Bronchial epithelial cell (primary cell): ENCODE data around the gene ADPRHL1. TPM values are rescaled to one million over a fixed set of nuclear protein-coding genes. Genes with fewer than 3 reads are reported as not detected.

Source experiments
- DNase-seq: peaks from one replicate; pipeline ENCODE4 v3.0.0-alpha.2; 2010; ENCODE audit warnings: low read depth
- FAIRE-seq: peaks from 2 replicates; lab custom pipeline; 2011; peaks lifted over from hg19 to GRCh38; lab: Jason Lieb, UNC
- H3K27me3 ChIP-seq: 2 replicates; pipeline ENCODE4 v1.5.1; 2011; ENCODE audit warnings: low read length; ENCODE audit not compliant: control insufficient read depth, insufficient read depth
- H3K36me3 ChIP-seq: 2 replicates; pipeline ENCODE4 v1.5.1; 2011; ENCODE audit warnings: low read length; ENCODE audit not compliant: control insufficient read depth, insufficient read depth
- H3K4me3 ChIP-seq: 2 replicates; pipeline ENCODE4 v1.5.1; 2011; ENCODE audit warnings: mild to moderate bottlenecking, low read depth, low read length, control low read depth
- CTCF ChIP-seq: IDR thresholded peaks from 2 replicates; pipeline ENCODE4 v1.5.1; 2011; ENCODE audit warnings: mild to moderate bottlenecking, moderate library complexity, low read length, control low read depth, inconsistent platforms; ENCODE audit not compliant: insufficient read depth, severe bottlenecking
- total RNA-seq: library from RNA; depleted of rRNA; stranded (reverse); fragments of >200 nt; gene quantifications from 2 replicates; pipeline ENCODE4 v1.2.1, GENCODE V29; 2014

Gene ADPRHL1
- total RNA-seq, 1 donor from 2014 or later, result 0.26 TPM

- H3K36me3 ChIP-seq, result peaks cover 1% of the 10 kb centered on the region
- FAIRE-seq (no peak), DNase-seq (no peak)
- H3K4me3 ChIP-seq, result no peak overlapping the region
- H3K27me3 ChIP-seq, result no peaks in the 10 kb centered on the region
- TF ChIP-seq CTCF, result no peak
These were observed 32.3 kb upstream of the ADPRHL1 start for GRCh38 chr13:113485545-113485944.

DNA sequence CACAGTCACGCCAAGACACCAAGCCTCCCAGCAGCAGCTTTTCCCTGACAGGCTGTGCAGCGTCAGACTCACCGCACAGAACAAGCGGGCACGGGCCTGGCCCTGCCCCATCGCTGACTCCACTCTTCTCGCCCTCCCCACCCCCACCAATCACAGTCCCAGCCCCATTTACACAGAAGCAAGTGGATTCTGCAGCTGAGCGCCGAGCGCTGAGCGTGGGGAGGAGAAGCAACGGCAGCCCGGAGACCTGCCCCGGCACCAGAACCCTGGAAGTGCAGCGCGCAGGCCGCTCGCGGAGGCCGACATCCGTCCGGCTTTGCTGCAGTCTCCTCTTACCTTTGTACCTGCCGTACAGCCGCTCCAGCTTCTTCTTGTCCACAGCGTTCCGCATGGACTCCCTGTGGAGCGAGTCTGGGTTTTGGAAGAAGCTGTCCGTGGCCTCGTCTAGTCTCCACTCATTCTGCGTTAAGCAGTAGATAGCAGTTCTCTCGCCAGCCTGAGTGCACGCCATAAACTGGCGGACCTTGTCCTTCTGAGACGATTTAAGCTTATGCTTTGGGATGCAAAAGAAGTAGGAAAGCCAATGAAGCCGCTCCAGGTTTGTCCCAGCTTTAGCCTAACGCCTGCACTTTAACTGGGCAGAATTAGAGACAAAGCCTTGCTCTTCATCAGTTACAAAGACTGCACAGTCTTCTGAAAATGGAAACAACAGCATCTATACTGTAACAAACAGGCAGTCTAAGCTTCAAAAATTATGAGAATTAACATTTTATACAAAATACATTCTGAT, 30.4 kb upstream of the ADPRHL1 start:
- no peak for TF ChIP-seq CTCF
- H3K36me3 ChIP-seq, result peaks cover 7% of the 10 kb centered on the region
- H3K4me3 ChIP-seq, result no peak overlapping the region
- no peak for DNase-seq
- no peak for FAIRE-seq
- no peaks in the 10 kb centered on the region for H3K27me3 ChIP-seq

DNA sequence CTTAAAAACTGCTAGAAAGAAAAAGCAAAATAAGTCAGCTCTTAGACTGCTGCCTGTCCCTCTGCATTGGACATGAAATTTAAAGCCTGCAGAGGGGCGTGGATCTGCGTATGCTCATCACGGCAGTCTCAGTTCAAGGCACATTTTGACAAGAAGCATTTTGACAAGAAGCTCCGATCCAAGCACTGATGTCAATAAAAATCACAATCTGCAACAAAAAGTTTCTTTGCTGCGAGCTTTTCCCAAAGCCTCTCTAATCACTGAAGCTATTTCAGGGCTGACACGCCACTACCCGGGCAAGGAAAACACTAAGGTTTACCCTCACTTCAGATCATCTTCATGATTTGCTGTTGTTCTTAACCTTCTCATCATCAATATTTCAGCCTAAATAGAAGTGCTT, 29.8 kb upstream of the ADPRHL1 start:
- Histone ChIP-seq H3K4me3 (no peak overlapping the region), H3K27me3 (no peaks in the 10 kb centered on the region), H3K36me3 (peaks cover 7% of the 10 kb centered on the region)
- DNase-seq, result no peak
- no peak for FAIRE-seq
- TF ChIP-seq CTCF, result no peak

DNA sequence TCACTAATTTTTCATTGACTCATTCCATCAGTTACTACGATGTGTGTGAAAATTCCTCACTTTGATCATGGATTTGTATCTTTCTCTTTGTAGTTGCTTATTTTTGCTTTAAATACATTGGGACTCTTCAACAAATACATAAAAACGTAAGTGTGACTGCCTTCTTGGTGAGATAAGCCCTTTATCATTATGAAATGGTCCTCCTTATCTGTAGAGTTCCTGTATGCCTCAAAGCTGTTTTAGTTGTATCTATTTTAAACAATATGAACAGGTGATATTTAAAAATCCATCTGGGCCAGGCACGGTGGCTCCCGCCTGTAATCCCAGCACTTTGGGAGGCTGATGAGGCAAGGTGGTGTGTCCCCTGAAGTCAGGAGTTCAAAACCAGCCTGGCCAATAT, 25.9 kb upstream of the ADPRHL1 start:
- peaks cover 8% of the 10 kb centered on the region for H3K36me3 ChIP-seq
- no peak overlapping the region for H3K4me3 ChIP-seq
- TF ChIP-seq CTCF, result no peak
- DNase-seq (no peak), FAIRE-seq (no peak)
- no peaks in the 10 kb centered on the region for H3K27me3 ChIP-seq

DNA sequence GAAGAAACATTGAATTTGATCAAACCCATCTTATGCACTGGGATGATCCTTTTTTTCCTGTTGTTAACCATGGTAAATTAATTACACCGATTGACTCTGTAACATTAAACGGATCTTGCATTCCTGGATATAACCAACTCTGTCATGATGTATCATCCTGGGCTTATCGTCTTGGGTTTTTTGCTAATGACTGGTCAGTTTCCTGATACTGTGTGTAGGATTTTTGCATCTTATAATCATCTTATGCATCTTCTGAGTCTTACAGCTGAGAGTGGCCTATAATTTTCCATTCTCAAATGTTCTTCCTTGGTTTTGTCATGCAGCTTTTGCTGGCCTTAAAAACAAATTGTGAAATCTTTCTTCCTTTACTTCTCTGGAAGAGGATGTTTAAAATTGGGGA, 24.4 kb upstream of the ADPRHL1 start:
- Histone ChIP-seq H3K36me3 (peaks cover 10% of the 10 kb centered on the region), H3K4me3 (no peak overlapping the region), H3K27me3 (no peaks in the 10 kb centered on the region)
- DNase-seq, result no peak
- FAIRE-seq, result no peak
- no peak for TF ChIP-seq CTCF

DNA sequence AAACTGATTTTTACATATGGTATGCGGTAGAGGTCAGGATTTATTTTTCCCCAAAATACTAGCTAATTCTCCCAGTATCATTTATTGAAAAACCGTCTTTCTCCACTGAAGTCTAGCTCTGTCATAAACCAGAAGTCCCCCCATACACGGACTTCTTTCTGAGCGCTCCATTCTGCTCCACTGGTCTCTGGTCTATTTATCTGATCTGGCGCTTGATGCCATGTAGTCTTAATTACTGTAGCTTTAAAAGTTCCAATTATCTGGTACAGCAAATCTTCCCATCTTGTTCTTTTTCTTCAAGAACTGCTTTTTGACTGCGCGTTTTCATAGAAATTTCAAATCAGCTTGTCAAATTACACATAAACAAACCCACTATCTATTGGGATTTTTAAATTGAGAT, 23.5 kb upstream of the ADPRHL1 start:
- no peak for DNase-seq
- peaks cover 11% of the 10 kb centered on the region for H3K36me3 ChIP-seq
- TF ChIP-seq CTCF, result no peak
- H3K4me3 ChIP-seq, result no peak overlapping the region
- FAIRE-seq, result no peak
- H3K27me3 ChIP-seq, result no peaks in the 10 kb centered on the region
